Heart right ventricle (tissue), 16 donors: ENCODE data around the gene NOL7. TPM values are rescaled to one million over a fixed set of nuclear protein-coding genes. Genes with fewer than 3 reads are reported as not detected.

ENCODE experiments used
- ATAC-seq, 8 donors: fragments of 200-7000 bp; cut with Tn5 transposase; one replicate each; pipeline ENCODE4 v1.9.1; 2020; ENCODE audit warnings: mild to moderate bottlenecking in 8 of 8, moderate library complexity in 8 of 8, moderate number of reproducible peaks in 1 of 8
- DNase-seq, 2 donors: peaks; one replicate each; pipeline ENCODE4 v3.0.0-alpha.2; 2020
- H3K27ac ChIP-seq, 10 donors: fragments of 200-600 bp; sonication (generic) in 2 of 10; one replicate each; pipeline versions ENCODE4 v1.5.0 to v1.8.0; 2020 to 2022; ENCODE audit warnings: mild to moderate bottlenecking in 3 of 10
- H3K27me3 ChIP-seq, 7 donors: fragments of 200-600 bp; one replicate each; pipeline ENCODE4 v1.8.0; 2021 to 2022; ENCODE audit warnings: mild to moderate bottlenecking in 2 of 7
- H3K36me3 ChIP-seq, 9 donors: fragments of 200-600 bp; sonication (generic) in 1 of 9; one replicate each; pipeline versions ENCODE4 v1.5.0 to v1.8.0; 2020 to 2022; ENCODE audit warnings: mild to moderate bottlenecking in 2 of 9
- H3K4me1 ChIP-seq, 9 donors: fragments of 200-600 bp; sonication (generic) in 1 of 9; one replicate each; pipeline versions ENCODE4 v1.5.0 to v1.8.0; 2020 to 2022; ENCODE audit warnings: mild to moderate bottlenecking in 4 of 9
- H3K4me3 ChIP-seq, 10 donors: fragments of 200-600 bp; sonication (generic) in 2 of 10; one replicate each; pipeline versions ENCODE4 v1.5.0 to v1.8.0; 2020 to 2022; ENCODE audit warnings: mild to moderate bottlenecking in 7 of 10, moderate library complexity in 2 of 10
- H3K9me3 ChIP-seq, 11 donors: fragments of 200-600 bp in 10 of 11; sonication (generic) in 2 of 11; one replicate each; pipeline versions ENCODE4 v1.5.0 to v1.8.0; 2013 to 2022; ENCODE audit warnings: mild to moderate bottlenecking in 2 of 11, control low read depth in 1 of 11, moderate library complexity in 1 of 11
- WGBS, 2 donors: extraction: QIAGEN DNeasy Blood & Tissue Kit; methylation state at CpG; one replicate each; pipeline ENCODE4 v1.1.7; 2013; ENCODE audit warnings: inconsistent platforms in 1 of 2; 5-methylcytosine and 5-hydroxymethylcytosine counted together
- intact Hi-C, 10 donors: fragments of 100-400 bp; cut with DNase I; formaldehyde crosslinking; loops; one replicate each; pipeline versions ENCODE4 v1.11.1 to v1.14.2; 2022
- polyA plus RNA-seq, 2 donors: library from polyadenylated mRNA; stranded (reverse); fragments of 200-250 nt; gene quantifications; one replicate each; pipeline ENCODE4 v1.2.3, GENCODE V29; 2013
- total RNA-seq, 10 donors: library from RNA; stranded (reverse); fragmentation: NEBNext Ultra II Directional in 3 of 10; extraction: Animal tissue kit (Norgen Biotek cat#: 25700) in 3 of 10; gene quantifications; one replicate each; pipeline versions ENCODE4 v1.2.1 to v1.2.4, GENCODE V29; 2021 to 2023
- TF ChIP-seq, protein P1 (sequence below), 9 donors: fragments of 200-600 bp; sonication (generic) in 2 of 9; IDR thresholded peaks; one replicate each; pipeline versions ENCODE4 v1.5.0 to v1.8.0; 2021 to 2022; ENCODE audit warnings: antibody characterized with exemption in 9 of 9, mild to moderate bottlenecking in 5 of 9, moderate library complexity in 1 of 9
- donor health status: Arrhythmogenic right ventricular cardiomyopathy.
- donor health status: ischemic (EF 13 %, LVEDD 7.1; RV severe dilation, severe dysfunction).
- donor health status: healthy with polysubstance abuse.
- donor health status: DM: no; HTN: yes; CAD: no.
- donor health status: DM: no; HTN: no; CAD: no.
- donor health status: ischemic (EF 25% LVEDD 6.9; RV normal size, moderate dysfunction).
- donor health status: ischemic (EF 25% LVEDD 5.7; RV mildly dilated, moderate dysfunction).
- donor health status: healthy.
- donor health status: DM: yes; HTN: yes; CAD: no.
- donor health status: Ischemic cardiomyopathy.
- donor health status: ischemic (EF 35%, LVEDD 5.7; RV mildly dilated, moderate dysfunction).
- donor health status: nonischemic (EF 11% LVEDD 7.7; RV severe dilation, severe dysfunction).
- donor health status: DM: yes; HTN: yes; CAD: no.
- donor health status: PGD.
- donor health status: ischemic (EF 29% LVEDD 5.4; RV normal size, mild dysfunction).
- donor health status: nonischemic (EF 23%, LVEDD 6.1; RV moderate dilation, normal function).

NOL7 gene
- total and polyA plus RNA-seq, 12 donors: 41.5 to 112 (median 46.8) TPM

DNA sequence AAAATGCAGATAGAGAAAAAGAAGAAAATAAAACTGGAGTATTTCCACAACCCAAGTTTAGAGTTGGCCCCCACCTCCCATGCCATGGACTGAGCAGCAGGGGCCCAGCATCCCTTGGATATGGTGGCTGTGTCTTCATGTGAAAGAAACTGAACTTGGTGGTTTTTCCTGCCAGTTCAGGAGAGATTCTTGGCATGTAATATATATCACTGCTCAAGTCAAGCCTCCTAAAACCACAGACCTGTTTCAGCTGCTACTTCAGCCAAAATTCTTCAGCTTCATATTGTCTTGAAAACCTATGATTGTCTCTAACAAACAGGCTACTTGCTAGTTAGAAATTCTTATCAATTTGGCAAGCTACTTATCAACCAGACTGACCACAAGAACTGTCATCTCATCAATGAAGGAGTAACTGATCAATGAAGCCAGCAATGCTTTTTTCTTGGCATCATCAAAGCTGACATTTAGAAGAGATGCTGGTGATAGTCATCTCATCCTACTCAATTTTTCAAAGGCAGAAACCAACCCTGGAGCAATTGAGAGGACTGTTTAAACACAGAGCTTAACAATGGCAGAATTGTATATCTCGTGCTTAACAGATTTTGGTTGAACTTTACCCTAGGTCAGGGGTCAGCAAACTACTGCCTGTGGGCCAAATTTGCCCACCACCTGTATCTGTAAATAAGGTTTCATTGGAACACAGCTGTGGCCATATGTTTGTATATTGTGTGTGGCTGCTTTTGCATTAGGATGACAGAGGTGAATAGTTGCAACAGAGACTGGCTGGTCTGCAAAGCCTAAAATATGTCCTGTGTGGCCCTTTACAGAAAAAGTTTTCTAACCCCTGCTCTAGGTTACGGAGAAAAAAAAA lies 10.4 kb upstream of the NOL7 start:
- H3K27me3 ChIP-seq: no peaks in the 10 kb centered on the region
- H3K36me3 ChIP-seq: peaks cover 0 to 84% (median 39%) of the 10 kb centered on the region in 9 donors
- intact Hi-C loops: no loop called here
- H3K4me1 ChIP-seq: peaks cover 0 to 2% (median 0%) of the 10 kb centered on the region in 9 donors
- H3K4me3 ChIP-seq: no peak overlapping the region
- no peaks in the 10 kb centered on the region for H3K9me3 ChIP-seq
- no peak for DNase-seq
- 89 to 93% methylated on average over 2 of the region's 2 CpGs for WGBS, 2 donors
- H3K27ac ChIP-seq: no peak overlapping the region
- ATAC-seq: no peak
- TF ChIP-seq, protein P1, sequence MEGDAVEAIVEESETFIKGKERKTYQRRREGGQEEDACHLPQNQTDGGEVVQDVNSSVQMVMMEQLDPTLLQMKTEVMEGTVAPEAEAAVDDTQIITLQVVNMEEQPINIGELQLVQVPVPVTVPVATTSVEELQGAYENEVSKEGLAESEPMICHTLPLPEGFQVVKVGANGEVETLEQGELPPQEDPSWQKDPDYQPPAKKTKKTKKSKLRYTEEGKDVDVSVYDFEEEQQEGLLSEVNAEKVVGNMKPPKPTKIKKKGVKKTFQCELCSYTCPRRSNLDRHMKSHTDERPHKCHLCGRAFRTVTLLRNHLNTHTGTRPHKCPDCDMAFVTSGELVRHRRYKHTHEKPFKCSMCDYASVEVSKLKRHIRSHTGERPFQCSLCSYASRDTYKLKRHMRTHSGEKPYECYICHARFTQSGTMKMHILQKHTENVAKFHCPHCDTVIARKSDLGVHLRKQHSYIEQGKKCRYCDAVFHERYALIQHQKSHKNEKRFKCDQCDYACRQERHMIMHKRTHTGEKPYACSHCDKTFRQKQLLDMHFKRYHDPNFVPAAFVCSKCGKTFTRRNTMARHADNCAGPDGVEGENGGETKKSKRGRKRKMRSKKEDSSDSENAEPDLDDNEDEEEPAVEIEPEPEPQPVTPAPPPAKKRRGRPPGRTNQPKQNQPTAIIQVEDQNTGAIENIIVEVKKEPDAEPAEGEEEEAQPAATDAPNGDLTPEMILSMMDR (IDR thresholded peaks at IDR 0.05): no peak

DNA sequence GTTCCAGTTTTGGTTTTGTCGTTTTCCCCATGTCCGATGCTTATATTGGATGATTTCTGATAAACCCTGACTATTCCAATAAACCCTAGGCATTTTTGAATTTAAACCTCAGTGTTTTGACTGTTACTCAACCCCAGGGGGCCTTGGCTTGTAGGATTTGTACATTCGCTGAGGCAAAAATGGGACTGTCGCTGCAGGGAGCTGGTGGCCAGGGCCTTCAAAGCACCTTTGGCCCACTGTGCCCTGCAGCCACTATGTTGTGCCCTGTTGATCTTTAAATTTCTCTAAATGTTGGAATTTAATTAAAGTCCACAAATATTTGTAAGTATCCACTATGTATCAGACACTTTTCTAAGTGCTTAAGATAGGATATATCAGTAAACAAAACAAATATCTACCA lies 9.5 kb upstream of the NOL7 start:
- Histone ChIP-seq H3K36me3 (peaks cover 0 to 75% (median 33%) of the 10 kb centered on the region in 9 donors), H3K9me3 (no peaks in the 10 kb centered on the region), H3K27me3 (no peaks in the 10 kb centered on the region), H3K4me1 (peaks cover 0 to 7% (median 2%) of the 10 kb centered on the region in 9 donors), H3K4me3 (no peak overlapping the region), H3K27ac (no peak overlapping the region)
- ATAC-seq: no peak
- intact Hi-C loops: no loop called here
- TF ChIP-seq, protein P1 (IDR thresholded peaks at IDR 0.05): no peak
- no peak for DNase-seq
- WGBS, 2 donors: 93 to 96% methylated on average over 4 of the region's 4 CpGs

DNA sequence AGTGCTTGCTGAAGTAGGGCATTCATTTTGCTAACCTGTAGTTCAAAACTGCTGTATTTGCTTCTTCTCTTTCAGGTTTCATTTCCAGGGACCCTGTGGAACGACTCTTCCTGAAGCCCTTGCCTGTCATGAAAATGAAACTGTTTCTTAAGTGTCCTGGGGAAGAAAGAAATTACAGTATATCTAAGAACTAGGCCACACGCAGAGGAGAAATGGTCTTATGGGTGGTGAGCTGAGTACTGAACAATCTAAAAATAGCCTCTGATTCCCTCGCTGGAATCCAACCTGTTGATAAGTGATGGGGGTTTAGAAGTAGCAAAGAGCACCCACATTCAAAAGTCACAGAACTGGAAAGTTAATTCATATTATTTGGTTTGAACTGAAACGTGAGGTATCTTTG lies 3.4 kb upstream of the NOL7 start:
- H3K9me3 ChIP-seq: no peaks in the 10 kb centered on the region
- TF ChIP-seq, protein P1 (IDR thresholded peaks at IDR 0.05): no peak
- no peak for DNase-seq
- no peak for ATAC-seq
- H3K4me1 ChIP-seq: peaks cover 2 to 48% (median 31%) of the 10 kb centered on the region in 9 donors
- peak overlapping the region in 4 of 10 donors; percentile 1 to 19 (median 6) for H3K4me3 ChIP-seq
- WGBS, 2 donors: 32 to 43% methylated on average over 4 of the region's 4 CpGs
- no peaks in the 10 kb centered on the region for H3K27me3 ChIP-seq
- H3K36me3 ChIP-seq: peaks cover 0 to 27% (median 0%) of the 10 kb centered on the region in 9 donors
- intact Hi-C loops: loop anchor here in 7 of 10 donors (5.0 to 10.0 kb wide), 6 partner anchors 34 to 279 kb away; partner anchors contain the start of gene RANBP9 (in 2 of the 7)
- peak overlapping the region in 9 of 10 donors; percentile 23 to 91 (median 80) for H3K27ac ChIP-seq

DNA sequence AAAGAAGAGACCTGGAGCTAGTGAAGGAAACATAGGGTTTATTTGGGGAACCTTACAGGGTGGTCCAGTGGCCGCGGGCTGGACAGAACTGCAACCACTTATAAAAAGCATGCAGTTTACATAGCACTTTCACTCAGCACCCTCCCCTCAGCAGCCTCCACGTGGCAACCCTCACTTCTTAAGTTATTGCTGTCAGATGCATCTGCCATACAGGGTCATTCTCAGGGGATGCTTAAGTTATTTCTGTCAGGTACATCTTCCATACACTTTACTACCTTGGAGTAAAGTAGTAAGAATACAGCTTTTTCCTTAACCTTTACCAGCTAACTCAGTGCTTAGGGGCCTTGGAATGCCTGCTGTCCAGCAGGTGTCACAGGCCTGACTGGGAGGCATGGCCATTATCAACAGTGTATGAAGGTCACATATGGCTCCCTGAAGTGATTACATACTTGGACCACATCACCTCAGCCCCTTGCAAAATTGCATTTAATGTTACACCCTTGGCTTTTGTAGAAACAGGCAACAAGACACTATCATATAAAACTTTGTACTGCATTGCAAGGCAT lies 2.0 kb upstream of the NOL7 start:
- peak overlapping the region in 5 of 10 donors; percentile 79 to 91 (median 82) for H3K27ac ChIP-seq
- 56 to 60% methylated on average over 3 of the region's 3 CpGs for WGBS, 2 donors

More for the DNA sequence above, 2.0 kb upstream of the NOL7 start:
- TF ChIP-seq, protein P1 (IDR thresholded peaks at IDR 0.05): no peak
- Histone ChIP-seq H3K4me3 (no peak overlapping the region), H3K4me1 (peaks cover 2 to 54% (median 37%) of the 10 kb centered on the region in 9 donors), H3K36me3 (peaks cover 0 to 34% (median 7%) of the 10 kb centered on the region in 9 donors), H3K27me3 (no peaks in the 10 kb centered on the region), H3K9me3 (no peaks in the 10 kb centered on the region)
- no peak for ATAC-seq
- no peak for DNase-seq
- intact Hi-C loops: loop anchor here in 7 of 10 donors (5.0 to 10.0 kb wide), 6 partner anchors 36 to 281 kb away; partner anchors contain the start of gene RANBP9 (in 2 of the 7)
